PC-9 (cell line): ENCODE measurements around the gene KRTAP9-6. TPM values are rescaled to one million over a fixed set of nuclear protein-coding genes. Genes with fewer than 3 reads are reported as not detected.
A peak's percentile ranks its signal among the peaks of the same experiment; 100 is the strongest.
"Not testable (repeated sequence)": the region's sequence is repeated elsewhere in the genome, so short reads cannot be mapped to it uniquely, and the experiment has no call there.

Experiments
- BruUV-seq: library from RNA; stranded (reverse); fragments of 400-500 nt; replicated peaks from 2 replicates; lab custom pipeline; 2021; lab: Mats Ljungman, UMichigan
- CTCF ChIA-PET: fragments of 300-600 bp; sonication (Branson Sonifier 250); formaldehyde crosslinking; loops from one replicate; lab custom pipeline; 2022; ENCODE audit warnings: antibody characterized with exemption; lab: Charles Lee
- POLR2A ChIA-PET: fragments of 300-600 bp; sonication (Branson Sonifier 250); formaldehyde crosslinking; loops from one replicate; lab custom pipeline; 2022; ENCODE audit warnings: antibody characterized with exemption; ENCODE audit not compliant: unreplicated experiment; lab: Charles Lee
- DNase-seq, 2 experiments: peaks; one replicate each; pipeline versions ENCODE4 v3.0.0 to v3.0.0-alpha.2; 2015 to 2022; ENCODE audit warnings: mixed read lengths in 1 of 2
- H2AFZ ChIP-seq: fragments of 200-600 bp; sonication (generic); 2 replicates; pipeline ENCODE4 v1.8.1; 2017; ENCODE audit warnings: antibody characterized with exemption
- H3F3A ChIP-seq: fragments of 200-600 bp; sonication (generic); 2 replicates; pipeline ENCODE4 v1.8.1; 2017; ENCODE audit warnings: antibody characterized with exemption, mild to moderate bottlenecking, low read depth; ENCODE audit not compliant: insufficient read depth
- H3K27ac ChIP-seq: fragments of 200-600 bp; sonication (generic); 2 replicates; pipeline ENCODE4 v1.6.1; 2016; ENCODE audit warnings: mixed run types
- H3K27me3 ChIP-seq: fragments of 200-600 bp; sonication (generic); 2 replicates; pipeline ENCODE4 v1.6.1; 2016; ENCODE audit warnings: low read depth, mixed run types; ENCODE audit not compliant: insufficient read depth
- H3K36me3 ChIP-seq: fragments of 200-600 bp; sonication (generic); 2 replicates; pipeline ENCODE4 v1.6.1; 2016; ENCODE audit warnings: low read depth, mixed run types
- H3K4me1 ChIP-seq: fragments of 200-600 bp; sonication (generic); replicated peaks from 2 replicates; pipeline ENCODE4 v1.6.1; 2016; ENCODE audit warnings: mixed run types; ENCODE audit not compliant: insufficient read depth
- H3K4me2 ChIP-seq: fragments of 200-600 bp; sonication (generic); 2 replicates; pipeline ENCODE4 v1.6.1; 2017; ENCODE audit warnings: mixed run types
- H3K4me3 ChIP-seq: fragments of 200-600 bp; sonication (generic); 2 replicates; pipeline ENCODE4 v1.6.1; 2016; ENCODE audit warnings: mixed run types
- H3K79me2 ChIP-seq: fragments of 200-600 bp; sonication (generic); 2 replicates; pipeline ENCODE4 v1.6.1; 2017; ENCODE audit warnings: low read depth, mixed run types
- H3K9me2 ChIP-seq: fragments of 200-600 bp; sonication (generic); 2 replicates; pipeline ENCODE4 v1.8.1; 2017; ENCODE audit warnings: mild to moderate bottlenecking; ENCODE audit not compliant: insufficient read depth
- H3K9me3 ChIP-seq: fragments of 200-600 bp; sonication (generic); 2 replicates; pipeline ENCODE4 v1.8.1; 2016; ENCODE audit warnings: low read depth; ENCODE audit not compliant: insufficient read depth
- H4K20me1 ChIP-seq: fragments of 200-600 bp; sonication (generic); 2 replicates; pipeline ENCODE4 v1.8.1; 2017; ENCODE audit not compliant: insufficient read depth
- EZH2 ChIP-seq: fragments of 200-600 bp; sonication (generic); IDR thresholded peaks from 2 replicates; pipeline ENCODE4 v1.8.0; 2017; ENCODE audit warnings: antibody characterized with exemption, low read depth
- intact Hi-C: fragments of 100-400 bp; cut with micrococcal nuclease; formaldehyde crosslinking; loops from one replicate; pipeline ENCODE4 v1.10.0; 2022; ENCODE audit not compliant: unreplicated experiment
- total RNA-seq: library from RNA; stranded (reverse); gene quantifications from 2 replicates; pipeline ENCODE4 v1.2.3, GENCODE V29; 2021
- TF ChIP-seq, protein P1 (sequence below): fragments of 200-600 bp; sonication (generic); conservative IDR thresholded peaks from 2 replicates; pipeline ENCODE4 v1.6.1; 2017; ENCODE audit warnings: mixed run types, antibody characterized with exemption, mild to moderate bottlenecking, moderate library complexity

The KRTAP9-6 gene
- total RNA-seq, 1 experiment from 2014 or later = not detected

DNA sequence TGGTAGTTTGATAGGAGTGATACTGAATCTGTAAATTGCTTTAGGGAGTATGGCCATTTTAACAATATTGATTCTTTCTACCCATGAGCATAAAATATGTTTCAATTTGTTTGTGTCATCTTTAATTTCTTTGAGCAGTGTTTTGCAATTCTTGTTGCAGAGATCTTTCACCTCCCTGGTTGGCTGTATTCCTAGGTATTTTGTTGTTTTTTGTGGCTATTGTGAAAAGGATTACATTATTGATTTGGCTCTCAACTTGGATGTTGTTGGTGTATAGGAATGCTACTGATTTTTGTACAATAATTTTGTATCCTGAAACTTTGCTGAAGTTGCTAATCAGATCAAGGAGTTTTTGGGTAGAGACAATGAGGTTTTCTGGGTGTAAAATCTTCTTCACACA lies 6.8 kb upstream of the KRTAP9-6 start:
- H3K27me3 ChIP-seq = no peaks in the 10 kb centered on the region
- POLR2A ChIA-PET = no interaction called here
- BruUV-seq = no TSS peak

DNA sequence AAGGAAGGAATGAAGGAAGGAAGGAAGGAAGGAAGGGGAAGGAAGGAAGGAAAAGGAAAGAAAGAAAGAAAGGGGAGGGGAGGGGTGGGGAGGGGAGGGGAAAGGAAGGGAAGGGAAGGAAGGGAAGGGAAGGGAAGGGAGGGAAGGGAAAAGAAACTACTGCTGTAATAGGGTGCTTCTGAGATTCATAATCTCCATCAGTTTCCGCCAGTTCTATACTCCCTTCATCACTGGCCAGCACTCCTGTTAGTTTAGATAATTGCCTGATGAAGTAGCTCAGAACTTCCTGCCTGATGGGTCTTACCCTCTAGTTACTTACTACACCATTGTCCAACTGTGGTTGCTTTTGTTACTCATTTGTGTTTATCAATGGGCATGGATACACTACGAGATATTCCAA lies 2.0 kb upstream of the KRTAP9-6 start:
- Histone ChIP-seq H3K4me1 (peaks cover 11% of the 10 kb centered on the region), H3K27ac (no peak overlapping the region), H3F3A (no peaks in the 10 kb centered on the region), H3K36me3 (no peaks in the 10 kb centered on the region), H3K9me3 (no peaks in the 10 kb centered on the region), H3K4me3 (no peak overlapping the region), H3K9me2 (no peaks in the 10 kb centered on the region), H3K27me3 (no peaks in the 10 kb centered on the region), H2AFZ (no peak overlapping the region), H4K20me1 (no peaks in the 10 kb centered on the region), H3K4me2 (no peak overlapping the region), H3K79me2 (no peaks in the 10 kb centered on the region)
- CTCF ChIA-PET = interaction anchor here (0.6 kb wide), 1 partner anchor 65 kb away, joined by 3 read pairs; no protein-coding TSS in a partner anchor
- intact Hi-C loops = no loop called here
- BruUV-seq = no TSS peak
- POLR2A ChIA-PET = interaction anchor here (0.5 kb wide), 1 partner anchor 295 kb away, joined by 4 read pairs; no protein-coding TSS in a partner anchor
- TF ChIP-seq EZH2 = no peak
- TF ChIP-seq, protein P1, sequence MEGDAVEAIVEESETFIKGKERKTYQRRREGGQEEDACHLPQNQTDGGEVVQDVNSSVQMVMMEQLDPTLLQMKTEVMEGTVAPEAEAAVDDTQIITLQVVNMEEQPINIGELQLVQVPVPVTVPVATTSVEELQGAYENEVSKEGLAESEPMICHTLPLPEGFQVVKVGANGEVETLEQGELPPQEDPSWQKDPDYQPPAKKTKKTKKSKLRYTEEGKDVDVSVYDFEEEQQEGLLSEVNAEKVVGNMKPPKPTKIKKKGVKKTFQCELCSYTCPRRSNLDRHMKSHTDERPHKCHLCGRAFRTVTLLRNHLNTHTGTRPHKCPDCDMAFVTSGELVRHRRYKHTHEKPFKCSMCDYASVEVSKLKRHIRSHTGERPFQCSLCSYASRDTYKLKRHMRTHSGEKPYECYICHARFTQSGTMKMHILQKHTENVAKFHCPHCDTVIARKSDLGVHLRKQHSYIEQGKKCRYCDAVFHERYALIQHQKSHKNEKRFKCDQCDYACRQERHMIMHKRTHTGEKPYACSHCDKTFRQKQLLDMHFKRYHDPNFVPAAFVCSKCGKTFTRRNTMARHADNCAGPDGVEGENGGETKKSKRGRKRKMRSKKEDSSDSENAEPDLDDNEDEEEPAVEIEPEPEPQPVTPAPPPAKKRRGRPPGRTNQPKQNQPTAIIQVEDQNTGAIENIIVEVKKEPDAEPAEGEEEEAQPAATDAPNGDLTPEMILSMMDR = no peak
- no peak for DNase-seq

More for the DNA sequence above, 6.8 kb upstream of the KRTAP9-6 start:
- no peak for DNase-seq
- no peak overlapping the region for H3K27ac ChIP-seq
- H3K4me3 ChIP-seq = no peak overlapping the region
- H3K79me2 ChIP-seq = no peaks in the 10 kb centered on the region
- no peaks in the 10 kb centered on the region for H3K36me3 ChIP-seq
- no peaks in the 10 kb centered on the region for H3K9me3 ChIP-seq
- no peak overlapping the region for H3K4me2 ChIP-seq
- H3K4me1 ChIP-seq = no peaks in the 10 kb centered on the region
- H3F3A ChIP-seq = no peaks in the 10 kb centered on the region
- intact Hi-C loops = no loop called here
- no peaks in the 10 kb centered on the region for H3K9me2 ChIP-seq
- H2AFZ ChIP-seq = no peak overlapping the region
- CTCF ChIA-PET = no interaction called here
- no peak for TF ChIP-seq EZH2
- no peaks in the 10 kb centered on the region for H4K20me1 ChIP-seq

DNA sequence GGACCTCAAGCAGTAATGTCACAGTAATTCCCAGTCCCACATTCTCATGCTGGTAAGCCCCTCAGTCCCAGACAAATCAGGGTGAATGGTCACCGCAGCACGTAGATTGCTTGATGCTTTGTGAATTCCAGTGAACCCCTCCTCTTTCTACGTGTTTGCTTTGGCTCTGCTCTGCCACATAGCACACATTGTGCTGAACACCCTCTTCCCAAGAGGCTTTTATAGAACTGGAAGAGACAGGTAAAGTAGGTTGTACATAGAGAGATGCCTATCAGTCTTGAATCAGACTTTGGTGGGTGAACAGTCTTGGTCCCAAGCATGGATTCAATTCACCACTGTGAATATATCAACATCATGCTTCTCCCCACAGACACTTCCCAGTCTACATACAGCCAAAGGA lies 579 bp upstream of the KRTAP9-6 start:
- no peaks in the 10 kb centered on the region for H3K36me3 ChIP-seq
- H3F3A ChIP-seq = no peaks in the 10 kb centered on the region
- TF ChIP-seq, protein P1 = no peak
- no peak for TF ChIP-seq EZH2
- no peak overlapping the region for H3K4me3 ChIP-seq
- peaks cover 12% of the 10 kb centered on the region for H3K4me1 ChIP-seq
- intact Hi-C loops = no loop called here
- no peaks in the 10 kb centered on the region for H3K79me2 ChIP-seq
- H3K27me3 ChIP-seq = no peaks in the 10 kb centered on the region
- no peak overlapping the region for H2AFZ ChIP-seq
- no peak overlapping the region for H3K27ac ChIP-seq
- H3K9me3 ChIP-seq = no peaks in the 10 kb centered on the region
- no peak for DNase-seq
- POLR2A ChIA-PET = no interaction called here
- H4K20me1 ChIP-seq = no peaks in the 10 kb centered on the region
- BruUV-seq = no TSS peak
- no peak overlapping the region for H3K4me2 ChIP-seq
- CTCF ChIA-PET = no interaction called here
- H3K9me2 ChIP-seq = no peaks in the 10 kb centered on the region

DNA sequence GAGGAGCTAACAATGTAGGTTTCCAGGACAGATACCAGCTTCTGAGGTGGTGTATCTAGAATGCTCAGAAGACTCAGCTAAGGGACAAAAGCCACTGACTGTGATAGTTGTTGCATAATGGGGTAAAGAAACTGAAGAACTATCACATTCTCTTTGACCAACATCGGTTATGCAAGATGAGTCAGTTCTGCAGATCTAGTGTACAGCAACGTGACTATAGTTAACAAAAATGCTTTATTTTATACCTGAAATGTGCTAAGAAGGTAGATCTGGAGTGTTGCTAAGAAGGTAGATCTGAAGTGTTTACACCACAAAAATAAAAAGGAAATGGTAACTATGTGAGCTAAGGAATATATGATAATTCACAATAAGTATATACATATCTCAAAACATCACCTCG lies 2.5 kb downstream of the KRTAP9-6 start:
- intact Hi-C loops = no loop called here
- no peak overlapping the region for H3K4me3 ChIP-seq
- peak in 1 of 2 experiments; percentile 42 for DNase-seq
- no peak overlapping the region for H2AFZ ChIP-seq
- H3K79me2 ChIP-seq = no peaks in the 10 kb centered on the region
- TF ChIP-seq EZH2 = no peak
- TF ChIP-seq, protein P1 = no peak
- H3K27ac ChIP-seq = peak overlapping the region; percentile 17; the same call in 1 of the 2 replicates
- no peak overlapping the region for H3K4me2 ChIP-seq
- ChIA-PET POLR2A (no interaction called here), CTCF (no interaction called here)
- peaks cover 12% of the 10 kb centered on the region for H3K4me1 ChIP-seq
- H4K20me1 ChIP-seq = no peaks in the 10 kb centered on the region
- no peaks in the 10 kb centered on the region for H3K9me3 ChIP-seq
- H3K9me2 ChIP-seq = no peaks in the 10 kb centered on the region
- no TSS peak for BruUV-seq
- H3K36me3 ChIP-seq = no peaks in the 10 kb centered on the region
- no peaks in the 10 kb centered on the region for H3K27me3 ChIP-seq
- no peaks in the 10 kb centered on the region for H3F3A ChIP-seq

DNA sequence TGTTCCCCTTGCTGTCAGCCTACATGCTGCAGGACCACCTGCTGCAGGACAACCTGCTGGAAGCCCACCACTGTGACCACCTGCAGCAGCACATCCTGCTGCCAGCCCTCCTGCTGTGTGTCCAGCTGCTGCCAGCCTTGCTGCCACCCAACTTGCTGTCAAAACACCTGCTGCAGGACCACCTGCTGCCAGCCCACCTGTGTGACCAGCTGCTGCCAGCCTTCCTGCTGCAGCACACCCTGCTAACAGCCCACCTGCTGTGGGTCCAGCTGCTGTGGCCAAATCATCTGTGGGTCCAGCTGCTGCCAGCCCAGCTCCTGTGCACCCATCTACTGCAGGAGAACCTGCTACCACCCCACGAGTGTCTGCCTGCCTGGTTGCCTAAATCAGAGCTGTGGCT lies 6.1 kb downstream of the KRTAP9-6 start:
- intact Hi-C loops, CTCF ChIA-PET: not testable (repeated sequence)

More for the DNA sequence above, 6.1 kb downstream of the KRTAP9-6 start:
- H3K27ac ChIP-seq, POLR2A ChIA-PET, H3F3A ChIP-seq, BruUV-seq, H2AFZ ChIP-seq, H3K9me2 ChIP-seq, DNase-seq, H3K4me2 ChIP-seq, H3K4me3 ChIP-seq, H3K9me3 ChIP-seq, H3K79me2 ChIP-seq, H4K20me1 ChIP-seq, H3K27me3 ChIP-seq, H3K36me3 ChIP-seq: not testable (repeated sequence)
- peaks cover 12% of the 10 kb centered on the region for H3K4me1 ChIP-seq
